ENCODE results near the gene ANKRD29. TPM values are rescaled to one million over a fixed set of nuclear protein-coding genes. Genes with fewer than 3 reads are reported as not detected.
A peak's percentile ranks its signal among the peaks of the same experiment; 100 is the strongest.

The ANKRD29 gene
- total RNA-seq, 1 donor, result 0.43 TPM

- TF ChIP-seq, protein P1, sequence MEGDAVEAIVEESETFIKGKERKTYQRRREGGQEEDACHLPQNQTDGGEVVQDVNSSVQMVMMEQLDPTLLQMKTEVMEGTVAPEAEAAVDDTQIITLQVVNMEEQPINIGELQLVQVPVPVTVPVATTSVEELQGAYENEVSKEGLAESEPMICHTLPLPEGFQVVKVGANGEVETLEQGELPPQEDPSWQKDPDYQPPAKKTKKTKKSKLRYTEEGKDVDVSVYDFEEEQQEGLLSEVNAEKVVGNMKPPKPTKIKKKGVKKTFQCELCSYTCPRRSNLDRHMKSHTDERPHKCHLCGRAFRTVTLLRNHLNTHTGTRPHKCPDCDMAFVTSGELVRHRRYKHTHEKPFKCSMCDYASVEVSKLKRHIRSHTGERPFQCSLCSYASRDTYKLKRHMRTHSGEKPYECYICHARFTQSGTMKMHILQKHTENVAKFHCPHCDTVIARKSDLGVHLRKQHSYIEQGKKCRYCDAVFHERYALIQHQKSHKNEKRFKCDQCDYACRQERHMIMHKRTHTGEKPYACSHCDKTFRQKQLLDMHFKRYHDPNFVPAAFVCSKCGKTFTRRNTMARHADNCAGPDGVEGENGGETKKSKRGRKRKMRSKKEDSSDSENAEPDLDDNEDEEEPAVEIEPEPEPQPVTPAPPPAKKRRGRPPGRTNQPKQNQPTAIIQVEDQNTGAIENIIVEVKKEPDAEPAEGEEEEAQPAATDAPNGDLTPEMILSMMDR (IDR thresholded peaks at IDR 0.05; ENCODE audit: insufficient read depth, low read depth, low read length), result no peak
- DNase-seq (ENCODE audit: low read depth), result no peak
- no peak overlapping the region for H3K4me3 ChIP-seq (ENCODE audit: low read depth, low read length)
Measured at GRCh38 chr18:23608211-23608610, 54.5 kb downstream of the ANKRD29 start.

DNA sequence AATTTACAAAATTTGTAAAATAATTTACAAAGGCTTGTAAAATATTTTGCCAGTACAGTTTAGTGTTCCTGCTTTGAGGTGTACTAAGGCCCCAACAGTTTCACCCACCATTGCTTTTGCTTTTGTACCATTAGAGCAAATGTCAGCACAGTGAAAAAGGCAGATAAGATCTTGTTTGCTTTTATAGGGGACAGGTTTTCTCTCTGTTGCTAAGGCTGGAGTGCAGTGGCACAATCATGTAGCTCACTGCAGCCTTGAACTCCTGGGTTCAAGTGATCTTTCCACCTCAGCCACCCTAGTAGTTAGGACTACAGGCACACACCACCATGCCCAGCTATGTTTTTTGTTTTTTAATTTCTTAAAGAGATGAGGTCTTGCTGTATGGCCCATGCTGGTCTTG lies 56.8 kb downstream of the ANKRD29 start:
- no peak for DNase-seq (ENCODE audit: low read depth)
- no peak overlapping the region for H3K4me3 ChIP-seq (ENCODE audit: low read depth, low read length)
- TF ChIP-seq, protein P1 (IDR thresholded peaks at IDR 0.05; ENCODE audit: insufficient read depth, low read depth, low read length), result no peak

GRCh38 chr18:23599809-23600208 lies 62.9 kb downstream of the ANKRD29 start:
- DNase-seq (ENCODE audit: low read depth), result no peak
- no peak overlapping the region for H3K4me3 ChIP-seq (ENCODE audit: low read depth, low read length)
- TF ChIP-seq, protein P1 (IDR thresholded peaks at IDR 0.05; ENCODE audit: insufficient read depth, low read depth, low read length), result no peak

DNA sequence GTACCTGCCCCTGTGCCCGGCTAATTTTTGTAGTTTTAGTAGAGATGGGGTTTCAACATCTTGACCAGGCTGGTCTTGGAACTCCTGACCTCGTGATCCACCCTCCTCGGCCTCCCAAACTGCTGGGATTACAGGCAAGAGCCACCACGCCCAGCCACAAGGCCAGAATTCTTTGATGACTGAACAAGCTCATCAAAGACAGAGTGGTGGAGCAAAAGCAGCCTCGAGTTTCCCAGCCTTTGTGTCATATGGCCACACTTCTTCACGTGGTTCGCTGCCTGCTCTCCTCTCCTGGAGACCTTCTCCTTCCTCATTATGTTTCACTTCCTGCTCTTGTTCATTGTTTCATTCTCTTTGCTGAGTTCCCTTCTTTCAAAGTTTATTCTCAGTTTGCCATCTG lies 66.5 kb downstream of the ANKRD29 start:
- TF ChIP-seq, protein P1 (IDR thresholded peaks at IDR 0.05; ENCODE audit: insufficient read depth, low read depth, low read length), result no peak
- H3K4me3 ChIP-seq (ENCODE audit: low read depth, low read length), result no peak overlapping the region
- no peak for DNase-seq (ENCODE audit: low read depth)

- no peak overlapping the region for H3K4me3 ChIP-seq (ENCODE audit: low read depth, low read length)
- DNase-seq (ENCODE audit: low read depth), result no peak
- TF ChIP-seq, protein P1 (IDR thresholded peaks at IDR 0.05; ENCODE audit: insufficient read depth, low read depth, low read length), result no peak
Measured at GRCh38 chr18:23595591-23595990, 67.1 kb downstream of the ANKRD29 start.

GRCh38 chr18:23593720-23594119 lies 69.0 kb downstream of the ANKRD29 start:
- TF ChIP-seq, protein P1 (IDR thresholded peaks at IDR 0.05; ENCODE audit: insufficient read depth, low read depth, low read length), result no peak
- no peak overlapping the region for H3K4me3 ChIP-seq (ENCODE audit: low read depth, low read length)
- peak; percentile 73 for DNase-seq (ENCODE audit: low read depth)

- no peak overlapping the region for H3K4me3 ChIP-seq (ENCODE audit: low read depth, low read length)
- TF ChIP-seq, protein P1 (IDR thresholded peaks at IDR 0.05; ENCODE audit: insufficient read depth, low read depth, low read length), result no peak
- no peak for DNase-seq (ENCODE audit: low read depth)
Measured at GRCh38 chr18:23592911-23593310, 69.8 kb downstream of the ANKRD29 start.

All from fibroblast of villous mesenchyme (primary cell).